Chondrocyte (in vitro differentiated cells): ENCODE results near the gene CYB5RL. TPM values are rescaled to one million over a fixed set of nuclear protein-coding genes. Genes with fewer than 3 reads are reported as not detected.
"Not testable (repeated sequence)": the region's sequence is repeated elsewhere in the genome, so short reads cannot be mapped to it uniquely, and the experiment has no call there.

ENCODE experiments used
- DNase-seq: peaks from one replicate; pipeline ENCODE4 v3.0.0; 2021; ENCODE audit warnings: mixed read lengths, low spot score
- H3K27ac Mint-ChIP-seq: one replicate; pipeline ENCODE4 v1.8.0; 2021; ENCODE audit warnings: mild to moderate bottlenecking, moderate library complexity, mixed read lengths; ENCODE audit not compliant: unreplicated experiment
- H3K27me3 Mint-ChIP-seq: 2 replicates; pipeline ENCODE4 v1.8.0; 2021; ENCODE audit warnings: low read depth, mixed read lengths
- H3K36me3 Mint-ChIP-seq: 2 replicates; pipeline ENCODE4 v1.8.0; 2021; ENCODE audit warnings: low read depth, mixed read lengths
- H3K4me1 Mint-ChIP-seq: 2 replicates; pipeline ENCODE4 v1.8.0; 2021; ENCODE audit warnings: low read depth, mild to moderate bottlenecking, mixed read lengths
- H3K4me3 Mint-ChIP-seq: one replicate; pipeline ENCODE4 v1.8.0; 2021; ENCODE audit warnings: mild to moderate bottlenecking, moderate library complexity, mixed read lengths; ENCODE audit not compliant: unreplicated experiment
- H3K9me3 Mint-ChIP-seq: 2 replicates; pipeline ENCODE4 v1.8.0; 2021; ENCODE audit warnings: low read depth, mixed read lengths
- total RNA-seq: library from RNA; stranded (reverse); gene quantifications from 3 replicates; pipeline ENCODE4 v1.2.1, GENCODE V29; 2021
- TF ChIP-seq, protein P1 (sequence below): fragments of 200-600 bp; sonication (generic); IDR thresholded peaks from 2 replicates; pipeline ENCODE4 v1.5.0; 2021; ENCODE audit warnings: antibody characterized with exemption, mild to moderate bottlenecking, moderate library complexity

The CYB5RL gene
- total RNA-seq, 1 donor from 2014 or later = 7.8 TPM

DNA sequence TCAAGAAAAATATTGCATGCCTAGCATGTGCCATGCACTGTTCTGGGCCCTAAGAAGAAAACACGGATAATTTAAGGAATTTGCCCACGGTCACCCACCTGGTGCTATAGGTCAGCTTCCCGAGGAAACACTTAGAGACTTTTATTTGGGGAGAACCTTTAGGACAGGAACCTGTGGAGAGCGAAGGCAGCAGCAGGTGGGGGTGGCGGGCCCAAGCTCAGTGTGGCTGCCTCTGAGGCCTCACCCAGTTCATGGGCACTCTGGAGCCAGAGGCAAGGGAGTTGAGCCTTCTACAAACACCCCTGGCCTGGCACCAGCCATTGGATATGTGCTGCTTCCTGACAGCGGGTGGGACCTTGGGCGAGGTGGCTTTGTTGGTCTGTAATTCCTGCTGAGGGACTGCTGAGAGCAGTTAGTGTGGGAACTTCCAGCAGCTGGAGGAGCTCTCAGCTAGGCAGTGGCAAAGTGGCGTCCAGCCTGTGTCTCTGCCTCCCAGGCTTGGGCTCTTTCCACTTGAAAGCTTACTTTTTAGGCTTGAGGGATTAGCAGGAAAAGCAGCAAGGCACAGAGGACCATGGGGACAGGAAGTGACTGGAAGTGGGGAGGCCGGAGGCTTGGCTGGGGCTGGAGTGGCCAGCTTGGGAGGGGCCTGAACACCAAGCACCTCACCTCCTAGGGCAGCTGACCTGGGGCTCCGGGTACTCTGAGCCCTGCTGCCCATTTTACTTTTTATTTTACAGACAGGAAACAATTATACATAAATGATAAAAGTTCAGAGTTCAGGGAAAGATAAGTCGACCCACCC lies 19.3 kb upstream of the CYB5RL start:
- H3K27me3 Mint-ChIP-seq = no peaks in the 10 kb centered on the region
- TF ChIP-seq, protein P1, sequence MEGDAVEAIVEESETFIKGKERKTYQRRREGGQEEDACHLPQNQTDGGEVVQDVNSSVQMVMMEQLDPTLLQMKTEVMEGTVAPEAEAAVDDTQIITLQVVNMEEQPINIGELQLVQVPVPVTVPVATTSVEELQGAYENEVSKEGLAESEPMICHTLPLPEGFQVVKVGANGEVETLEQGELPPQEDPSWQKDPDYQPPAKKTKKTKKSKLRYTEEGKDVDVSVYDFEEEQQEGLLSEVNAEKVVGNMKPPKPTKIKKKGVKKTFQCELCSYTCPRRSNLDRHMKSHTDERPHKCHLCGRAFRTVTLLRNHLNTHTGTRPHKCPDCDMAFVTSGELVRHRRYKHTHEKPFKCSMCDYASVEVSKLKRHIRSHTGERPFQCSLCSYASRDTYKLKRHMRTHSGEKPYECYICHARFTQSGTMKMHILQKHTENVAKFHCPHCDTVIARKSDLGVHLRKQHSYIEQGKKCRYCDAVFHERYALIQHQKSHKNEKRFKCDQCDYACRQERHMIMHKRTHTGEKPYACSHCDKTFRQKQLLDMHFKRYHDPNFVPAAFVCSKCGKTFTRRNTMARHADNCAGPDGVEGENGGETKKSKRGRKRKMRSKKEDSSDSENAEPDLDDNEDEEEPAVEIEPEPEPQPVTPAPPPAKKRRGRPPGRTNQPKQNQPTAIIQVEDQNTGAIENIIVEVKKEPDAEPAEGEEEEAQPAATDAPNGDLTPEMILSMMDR = peak; percentile 28
- H3K4me1 Mint-ChIP-seq = peaks cover 15% of the 10 kb centered on the region
- no peak for DNase-seq
- peak overlapping the region; percentile 46 for H3K27ac Mint-ChIP-seq
- no peaks in the 10 kb centered on the region for H3K9me3 Mint-ChIP-seq
- peaks cover 33% of the 10 kb centered on the region for H3K36me3 Mint-ChIP-seq
- H3K4me3 Mint-ChIP-seq = no peak overlapping the region

DNA sequence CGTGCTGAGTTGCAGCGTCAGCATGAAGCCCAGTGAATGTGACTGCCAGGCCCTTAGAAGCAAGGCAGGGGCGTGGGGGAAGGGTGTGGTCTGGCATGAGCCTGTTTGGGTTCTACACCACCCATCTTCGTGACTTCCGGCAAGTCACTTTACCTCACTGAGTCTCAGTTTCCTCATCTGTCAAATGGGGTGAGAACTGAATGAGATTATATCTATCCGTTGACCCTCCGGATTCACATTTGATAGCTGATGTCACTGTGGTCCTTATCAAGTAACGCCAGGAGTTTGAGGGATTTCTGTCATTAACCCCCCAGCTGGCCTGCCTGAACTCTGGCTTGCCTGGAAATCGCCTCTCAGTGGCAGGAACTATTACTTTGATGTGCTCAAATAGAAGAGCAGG lies 15.7 kb upstream of the CYB5RL start:
- Mint-ChIP-seq H3K9me3 (no peaks in the 10 kb centered on the region), H3K4me3 (no peak overlapping the region), H3K36me3 (peaks cover 50% of the 10 kb centered on the region), H3K27ac (no peak overlapping the region), H3K4me1 (peaks cover 15% of the 10 kb centered on the region), H3K27me3 (no peaks in the 10 kb centered on the region)
- TF ChIP-seq, protein P1 = no peak
- DNase-seq = no peak

DNA sequence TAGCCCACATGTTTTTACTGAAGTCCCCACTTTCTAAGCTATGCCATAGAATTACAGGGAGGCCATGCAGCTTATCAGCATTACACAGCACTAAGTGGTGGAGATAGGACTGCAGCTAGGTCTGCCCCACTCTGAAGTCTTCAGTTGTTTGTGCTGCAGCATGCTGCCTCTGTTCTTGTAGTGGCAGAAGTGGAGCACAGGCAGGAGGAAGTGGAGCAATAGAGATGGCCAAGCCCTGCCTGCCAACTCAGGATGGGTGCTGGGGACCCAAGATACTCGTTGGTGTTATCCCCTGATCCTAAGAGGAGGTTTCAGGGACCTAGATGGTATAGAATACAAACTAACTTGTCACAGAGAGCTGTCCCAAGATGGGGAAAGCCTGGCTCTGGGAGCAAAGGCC lies 13.0 kb upstream of the CYB5RL start:
- Mint-ChIP-seq H3K27ac (no peak overlapping the region), H3K9me3 (no peaks in the 10 kb centered on the region), H3K36me3 (peaks cover 54% of the 10 kb centered on the region), H3K4me3 (no peak overlapping the region), H3K4me1 (no peaks in the 10 kb centered on the region), H3K27me3 (no peaks in the 10 kb centered on the region)
- DNase-seq = no peak
- TF ChIP-seq, protein P1 = no peak

DNA sequence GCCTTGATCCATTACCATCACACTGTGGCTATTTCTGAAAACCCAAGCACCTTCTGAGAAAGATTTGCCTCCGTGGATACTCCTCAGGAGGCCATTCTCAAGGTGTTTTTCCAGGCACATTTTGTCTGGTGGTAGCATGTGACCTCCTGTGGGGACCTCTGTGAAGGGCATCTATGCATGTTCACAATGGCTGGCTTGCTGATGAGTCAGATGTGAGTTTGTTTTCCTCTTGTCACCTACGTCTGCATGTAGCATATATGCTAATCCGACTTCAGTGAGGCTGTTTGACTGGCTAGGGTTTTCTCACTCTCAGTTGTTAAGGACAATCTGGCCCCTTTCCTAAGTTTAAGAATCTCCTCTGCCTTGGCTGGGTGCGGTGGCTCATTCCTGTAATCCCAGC lies 8.1 kb upstream of the CYB5RL start:
- not testable (repeated sequence) for H3K27ac Mint-ChIP-seq, DNase-seq

DNA sequence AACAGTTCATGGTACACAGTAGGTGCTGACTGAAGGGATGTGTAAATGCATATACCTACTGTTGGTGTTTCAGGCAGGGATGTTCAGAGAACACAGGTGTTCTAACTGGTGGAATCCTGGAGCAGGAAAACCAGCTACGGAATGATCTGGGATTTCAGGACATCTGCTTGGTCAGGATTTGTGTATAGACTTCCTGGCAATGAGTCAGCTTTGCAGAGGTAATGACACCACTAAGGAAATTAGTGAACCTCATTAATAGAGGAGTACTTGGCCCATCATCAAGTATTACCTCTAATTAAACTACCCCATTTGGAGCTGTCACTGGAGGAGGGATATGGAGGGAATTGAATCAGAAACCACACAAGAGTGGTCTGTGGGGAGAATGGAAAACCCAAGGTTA lies 7.5 kb upstream of the CYB5RL start:
- Mint-ChIP-seq H3K4me3 (no peak overlapping the region), H3K36me3 (peaks cover 40% of the 10 kb centered on the region), H3K27me3 (no peaks in the 10 kb centered on the region), H3K4me1 (peaks cover 5% of the 10 kb centered on the region), H3K27ac (no peak overlapping the region), H3K9me3 (no peaks in the 10 kb centered on the region)
- DNase-seq = no peak
- TF ChIP-seq, protein P1 = no peak

More for the DNA sequence above, 8.1 kb upstream of the CYB5RL start:
- H3K9me3 Mint-ChIP-seq, H3K4me3 Mint-ChIP-seq, H3K27me3 Mint-ChIP-seq, H3K4me1 Mint-ChIP-seq: not testable (repeated sequence)
- H3K36me3 Mint-ChIP-seq = peaks cover 44% of the 10 kb centered on the region

DNA sequence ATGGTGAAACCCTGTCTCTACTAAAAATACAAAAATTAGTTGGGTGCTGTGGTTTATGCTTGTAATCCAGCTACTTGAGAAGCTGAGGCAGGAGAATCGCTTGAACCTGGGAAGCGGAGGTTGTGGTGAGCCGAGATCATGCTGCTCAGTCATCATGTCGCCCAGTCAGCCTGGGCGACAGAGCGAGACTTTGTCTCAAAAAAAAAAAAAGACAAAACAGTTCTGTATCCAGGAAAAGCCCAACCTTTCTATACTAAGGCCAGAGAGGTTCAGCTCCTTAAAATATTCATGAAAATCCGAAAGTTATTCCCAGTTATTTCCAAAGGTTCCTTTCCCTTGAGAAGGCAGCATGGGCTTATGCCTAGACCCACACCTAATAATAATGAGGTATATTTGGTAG lies 4.4 kb upstream of the CYB5RL start:
- DNase-seq = no peak
- H3K36me3 Mint-ChIP-seq = peaks cover 21% of the 10 kb centered on the region

More for the DNA sequence above, 4.4 kb upstream of the CYB5RL start:
- Mint-ChIP-seq H3K27me3 (no peaks in the 10 kb centered on the region), H3K4me1 (peaks cover 32% of the 10 kb centered on the region), H3K9me3 (no peaks in the 10 kb centered on the region), H3K27ac (no peak overlapping the region), H3K4me3 (no peak overlapping the region)
- TF ChIP-seq, protein P1 = no peak
